Skeletal muscle tissue (tissue), 4 donors: ENCODE results near the gene SNX6. TPM values are rescaled to one million over a fixed set of nuclear protein-coding genes. Genes with fewer than 3 reads are reported as not detected.

Experiments
- H3K27ac ChIP-seq: one replicate; pipeline ENCODE4 v1.7.0; 2013; ENCODE audit warnings: mild to moderate bottlenecking, low read depth, low read length, inconsistent platforms
- H3K27me3 ChIP-seq, 3 donors: one replicate each; pipeline ENCODE4 v1.7.0; 2013; ENCODE audit warnings: low read length in 3 of 3; ENCODE audit not compliant: control insufficient read depth in 3 of 3, insufficient read depth in 3 of 3
- H3K36me3 ChIP-seq, 3 donors: one replicate each; pipeline ENCODE4 v1.7.0; 2013; ENCODE audit warnings: low read length in 3 of 3; ENCODE audit not compliant: control insufficient read depth in 3 of 3, insufficient read depth in 3 of 3
- H3K4me1 ChIP-seq, 3 donors: one replicate each; pipeline ENCODE4 v1.7.0; 2013; ENCODE audit warnings: low read length in 3 of 3, mild to moderate bottlenecking in 3 of 3; ENCODE audit not compliant: control insufficient read depth in 3 of 3, insufficient read depth in 3 of 3
- H3K4me3 ChIP-seq, 3 donors: one replicate each; pipeline ENCODE4 v1.7.0; 2013; ENCODE audit warnings: low read length in 3 of 3
- H3K9ac ChIP-seq, 3 donors: one replicate each; pipeline ENCODE4 v1.7.0; 2013; ENCODE audit warnings: low read length in 3 of 3, mild to moderate bottlenecking in 3 of 3, moderate library complexity in 2 of 3, low read depth in 1 of 3
- H3K9me3 ChIP-seq, 3 donors: one replicate each; pipeline ENCODE4 v1.7.0; 2013; ENCODE audit warnings: low read length in 3 of 3; ENCODE audit not compliant: control insufficient read depth in 3 of 3
- total RNA-seq: library from RNA; depleted of rRNA; stranded (reverse); fragments of >200 nt; gene quantifications from one replicate; pipeline ENCODE4 v1.2.3, GENCODE V29; 2014
- donor health status: Osteomylitis.

The SNX6 gene
- total RNA-seq = 82.5 TPM

GRCh38 chr14:34629657-34630529, at the start of gene SNX6:
TSS of gene SNX6 (minus strand) at chr14:34630148. CDS start at chr14:34630116, 32 bp downstream.
- Histone ChIP-seq H3K4me1 (peaks cover 4 to 11% (median 8%) of the 10 kb centered on the region in 3 donors), H3K9ac (peak within 1 kb of the TSS; percentile 96 to 97 (median 96)), H3K27me3 (no peaks in the 10 kb centered on the region), H3K36me3 (peaks cover 0 to 2% (median 0%) of the 10 kb centered on the region in 3 donors), H3K9me3 (no peaks in the 10 kb centered on the region), H3K4me3 (peak within 1 kb of the TSS; percentile 79 to 96 (median 94)), H3K27ac (peak within 1 kb of the TSS; percentile 82)

GRCh38 chr14:34678735-34679134, 48.8 kb upstream of the SNX6 start:
- H3K27ac ChIP-seq = no peak overlapping the region
- H3K36me3 ChIP-seq = no peaks in the 10 kb centered on the region
- no peak overlapping the region for H3K9ac ChIP-seq
- no peaks in the 10 kb centered on the region for H3K27me3 ChIP-seq
- H3K4me1 ChIP-seq = peaks cover 6 to 9% (median 8%) of the 10 kb centered on the region in 3 donors
- no peaks in the 10 kb centered on the region for H3K9me3 ChIP-seq
- H3K4me3 ChIP-seq = peak overlapping the region in 1 of 3 donors; percentile 2

GRCh38 chr14:34678306-34678705, 48.4 kb upstream of the SNX6 start:
- no peaks in the 10 kb centered on the region for H3K27me3 ChIP-seq
- H3K9me3 ChIP-seq = no peaks in the 10 kb centered on the region
- H3K27ac ChIP-seq = peak overlapping the region; percentile 61
- peak overlapping the region in 1 of 3 donors; percentile 12 for H3K9ac ChIP-seq
- H3K4me1 ChIP-seq = peaks cover 6 to 8% (median 6%) of the 10 kb centered on the region in 3 donors
- H3K4me3 ChIP-seq = peak overlapping the region in 2 of 3 donors; percentile 3 to 15
- no peaks in the 10 kb centered on the region for H3K36me3 ChIP-seq

GRCh38 chr14:34676516-34677211, 46.7 kb upstream of the SNX6 start:
- H3K4me3 ChIP-seq = no peak overlapping the region
- no peaks in the 10 kb centered on the region for H3K36me3 ChIP-seq
- H3K27ac ChIP-seq = peak overlapping the region; percentile 31
- H3K4me1 ChIP-seq = peaks cover 0 to 4% (median 2%) of the 10 kb centered on the region in 3 donors
- no peaks in the 10 kb centered on the region for H3K27me3 ChIP-seq
- H3K9ac ChIP-seq = no peak overlapping the region
- H3K9me3 ChIP-seq = no peaks in the 10 kb centered on the region

GRCh38 chr14:34673702-34674101, 43.8 kb upstream of the SNX6 start:
- Histone ChIP-seq H3K9ac (no peak overlapping the region), H3K9me3 (no peaks in the 10 kb centered on the region), H3K27me3 (no peaks in the 10 kb centered on the region), H3K36me3 (no peaks in the 10 kb centered on the region), H3K4me3 (no peak overlapping the region), H3K27ac (no peak overlapping the region), H3K4me1 (peaks cover 0 to 4% (median 0%) of the 10 kb centered on the region in 3 donors)

- H3K36me3 ChIP-seq = no peaks in the 10 kb centered on the region
- H3K27me3 ChIP-seq = no peaks in the 10 kb centered on the region
- H3K9me3 ChIP-seq = no peaks in the 10 kb centered on the region
- H3K4me3 ChIP-seq = no peak overlapping the region
- peaks cover 0 to 1% (median 0%) of the 10 kb centered on the region in 3 donors for H3K4me1 ChIP-seq
- H3K27ac ChIP-seq = no peak overlapping the region
- H3K9ac ChIP-seq = no peak overlapping the region
Measured at GRCh38 chr14:34671716-34672115, 41.8 kb upstream of the SNX6 start.

GRCh38 chr14:34668111-34668510, 38.2 kb upstream of the SNX6 start:
- H3K4me3 ChIP-seq = no peak overlapping the region

GRCh38 chr14:34667007-34667406, 37.1 kb upstream of the SNX6 start:
- no peaks in the 10 kb centered on the region for H3K9me3 ChIP-seq
- H3K9ac ChIP-seq = no peak overlapping the region
- no peak overlapping the region for H3K27ac ChIP-seq
- peaks cover 0 to 8% (median 0%) of the 10 kb centered on the region in 3 donors for H3K4me1 ChIP-seq
- no peaks in the 10 kb centered on the region for H3K36me3 ChIP-seq
- H3K4me3 ChIP-seq = no peak overlapping the region
- no peaks in the 10 kb centered on the region for H3K27me3 ChIP-seq

More at GRCh38 chr14:34668111-34668510, 38.2 kb upstream of the SNX6 start:
- H3K9ac ChIP-seq = no peak overlapping the region
- H3K4me1 ChIP-seq = peaks cover 0 to 8% (median 0%) of the 10 kb centered on the region in 3 donors
- H3K36me3 ChIP-seq = no peaks in the 10 kb centered on the region
- H3K27ac ChIP-seq = no peak overlapping the region
- H3K9me3 ChIP-seq = no peaks in the 10 kb centered on the region
- H3K27me3 ChIP-seq = no peaks in the 10 kb centered on the region

- Histone ChIP-seq H3K9ac (no peak overlapping the region), H3K36me3 (no peaks in the 10 kb centered on the region), H3K4me3 (no peak overlapping the region), H3K27me3 (no peaks in the 10 kb centered on the region), H3K27ac (peak overlapping the region; percentile 30), H3K4me1 (peaks cover 0 to 8% (median 0%) of the 10 kb centered on the region in 3 donors), H3K9me3 (no peaks in the 10 kb centered on the region)
Measured at GRCh38 chr14:34665785-34666435, 36.0 kb upstream of the SNX6 start.
